Hematopoietic multipotent progenitor cell (in vitro differentiated cells): Measurements from ENCODE around the gene SUN2. TPM values are rescaled to one million over a fixed set of nuclear protein-coding genes. Genes with fewer than 3 reads are reported as not detected.
A peak's percentile ranks its signal among the peaks of the same experiment; 100 is the strongest.

Experiments used
- DNase-seq, 3 donors: peaks; one replicate each; pipeline ENCODE4 v3.0.0-alpha.2; 2011 to 2015; ENCODE audit warnings: low read depth in 2 of 3, low spot score in 2 of 3
- small RNA-seq: library from RNA; depleted of rRNA; stranded (forward); fragments of <200 nt; gene quantifications from one replicate; pipeline ENCODE3, GENCODE V24; 2012
- total RNA-seq: library from RNA; depleted of rRNA; stranded (reverse); fragments of >200 nt; gene quantifications from one replicate; pipeline ENCODE4 v1.2.3, GENCODE V29; 2012

Gene SUN2
- total RNA-seq, 1 donor: 256 TPM

DNA sequence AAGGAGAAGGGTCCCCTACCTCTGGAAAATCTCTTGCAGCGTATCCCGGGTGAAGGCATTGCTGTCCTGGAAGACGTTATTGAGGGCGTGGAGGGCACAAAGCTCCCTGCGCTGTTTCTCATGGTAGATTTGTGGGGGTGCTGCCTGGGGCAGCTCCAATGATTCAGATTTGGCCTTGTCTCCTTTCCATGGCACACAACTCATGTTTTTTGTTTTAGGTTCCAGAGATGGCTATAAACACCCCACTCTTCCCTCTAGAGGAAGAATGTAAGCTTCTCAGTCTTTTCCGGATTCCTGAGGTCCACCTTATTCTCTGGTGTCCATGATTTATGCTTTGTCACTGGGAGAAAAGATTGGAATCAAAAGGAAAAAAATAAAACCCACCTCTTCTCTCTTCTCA lies 56.0 kb downstream of the SUN2 start:
- peak in 1 of 3 donors; percentile 10 for DNase-seq

DNA sequence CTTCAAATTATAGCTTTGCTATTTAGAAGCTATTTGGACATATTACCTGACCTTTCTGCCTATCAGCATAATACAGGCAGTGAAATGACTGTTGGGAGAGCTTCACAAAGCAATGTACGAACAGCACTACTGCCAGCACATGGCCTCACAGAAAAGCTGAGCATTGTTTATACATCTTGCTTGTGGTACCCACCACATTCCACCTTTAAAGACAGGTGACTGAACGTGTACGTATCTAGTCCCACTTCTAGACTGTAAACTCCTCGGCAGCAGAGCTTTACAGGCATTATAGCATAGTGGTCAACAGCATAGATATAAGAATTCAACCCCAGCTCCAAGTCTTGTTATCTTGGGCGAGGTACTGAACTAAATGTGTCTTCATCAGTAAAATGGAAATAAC lies 56.7 kb downstream of the SUN2 start:
- no peak for DNase-seq

DNA sequence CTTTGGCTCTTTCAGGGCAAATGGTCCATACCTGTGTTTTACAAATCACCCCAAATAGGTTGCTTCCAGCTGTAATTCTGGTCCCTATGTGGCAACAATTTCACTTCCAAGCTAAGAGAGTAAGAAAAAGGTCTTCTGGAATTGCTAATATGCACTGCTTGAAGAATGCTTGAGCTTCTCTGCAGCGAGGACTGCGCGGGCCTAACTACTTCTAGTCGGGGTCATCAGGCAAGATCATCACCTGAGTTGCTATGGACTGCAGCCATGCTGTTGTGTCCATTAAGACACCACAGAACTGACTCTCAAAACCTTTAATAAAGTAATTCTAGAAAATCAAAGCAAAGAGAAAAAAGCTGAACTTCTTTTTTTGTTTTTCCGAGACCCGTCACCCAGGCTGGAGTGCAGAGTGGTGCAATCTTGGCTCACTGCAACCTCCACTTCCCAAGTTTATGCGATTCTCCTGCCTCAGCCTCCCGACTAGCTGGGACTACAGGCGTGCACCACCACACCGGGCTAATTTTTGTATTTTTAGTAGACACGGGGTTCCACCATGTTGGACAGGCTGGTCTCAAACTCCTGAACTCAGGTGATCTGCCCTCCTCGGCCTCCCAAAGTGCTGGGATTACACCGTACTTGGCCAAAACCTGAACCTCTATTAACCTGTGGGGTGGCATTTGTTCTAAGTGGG lies 57.2 kb downstream of the SUN2 start:
- DNase-seq: no peak

DNA sequence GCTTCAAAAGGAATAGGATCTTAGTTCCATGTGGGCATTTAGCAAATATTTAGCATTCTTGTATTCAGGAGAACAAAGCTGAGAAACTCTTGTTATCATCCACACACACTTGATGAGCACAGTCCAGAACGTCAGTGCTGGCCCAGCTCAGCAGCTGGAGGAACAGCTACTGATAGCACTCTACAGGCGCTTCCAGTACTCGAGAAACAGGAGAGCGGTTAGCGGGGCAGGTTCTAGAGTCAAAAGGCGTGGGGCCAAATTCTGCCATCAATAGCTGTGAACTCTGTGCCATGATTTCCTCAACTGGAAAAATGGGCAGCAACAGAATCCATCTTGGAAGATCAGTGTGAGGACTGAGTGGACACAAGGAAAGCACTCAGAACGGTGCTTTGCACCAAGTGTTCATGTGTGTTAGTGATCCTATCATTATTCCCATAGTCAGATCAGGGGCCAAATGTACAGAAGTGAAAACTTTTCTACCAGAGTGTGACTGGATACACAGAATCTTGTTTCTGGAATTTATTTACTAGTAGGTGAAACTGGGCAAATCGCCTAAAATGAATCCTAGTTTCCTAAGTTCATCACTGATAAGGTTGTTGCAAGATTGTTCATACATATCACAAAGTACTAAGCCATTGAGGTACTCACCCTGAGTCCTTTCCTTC lies 58.2 kb downstream of the SUN2 start:
- DNase-seq: peak in 1 of 3 donors; percentile 15

DNA sequence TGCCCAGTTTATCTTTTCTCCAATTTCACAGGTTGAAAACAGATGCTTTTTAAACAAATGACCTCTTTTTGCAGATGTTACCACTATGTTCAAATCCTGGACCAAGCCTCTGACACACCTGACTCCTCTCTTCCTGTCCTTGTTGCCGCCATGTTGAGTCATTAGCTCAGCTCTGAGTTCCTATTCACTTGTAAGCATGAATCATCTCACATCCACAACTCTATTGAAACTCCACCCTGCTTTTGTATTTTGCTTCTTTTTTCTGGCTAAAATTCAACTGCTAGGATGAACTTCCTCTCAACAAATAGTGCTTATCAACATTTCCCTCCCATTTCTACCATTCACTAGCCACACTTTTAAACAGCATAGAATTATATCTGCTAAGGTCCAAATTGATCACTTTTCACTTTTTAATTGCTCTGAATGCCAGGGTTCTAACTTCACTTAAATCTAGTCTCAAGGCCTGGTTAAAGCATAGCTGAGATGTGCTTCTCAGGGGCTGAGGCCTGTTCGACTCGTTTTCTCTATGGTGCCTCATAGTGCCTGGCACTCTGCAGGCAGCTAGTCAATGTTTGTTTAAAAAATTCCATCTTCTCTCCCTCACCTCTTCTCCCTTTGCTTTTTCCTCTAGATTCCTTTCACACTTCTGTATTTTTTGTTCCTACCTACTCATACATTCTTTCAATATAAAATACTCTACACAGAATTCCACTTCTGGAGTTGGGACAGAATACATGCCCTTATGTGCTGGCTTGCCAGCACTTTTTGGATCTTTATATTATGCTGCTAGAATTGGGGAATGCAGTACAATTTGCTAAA lies 59.0 kb downstream of the SUN2 start:
- peak in 2 of 3 donors; percentile 21 to 37 for DNase-seq

DNA sequence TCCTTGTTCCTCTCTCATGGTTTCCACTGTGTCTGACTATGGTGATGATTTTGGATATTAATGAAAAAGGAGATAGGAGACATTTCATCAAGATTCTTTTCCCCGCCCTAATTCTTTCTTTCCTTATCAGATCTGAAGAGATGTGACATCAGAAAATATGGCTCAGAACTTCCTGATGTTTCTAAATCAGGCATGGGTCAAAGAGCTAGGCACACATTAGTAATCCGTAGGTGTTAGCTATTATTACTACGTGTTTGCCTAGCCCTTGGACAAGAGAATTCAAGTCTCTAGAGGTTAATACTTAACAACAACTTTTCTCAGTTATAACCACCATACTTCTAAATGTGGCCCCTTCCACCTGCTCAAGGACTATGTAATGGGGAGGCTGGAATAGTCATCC lies 60.9 kb downstream of the SUN2 start:
- no peak for DNase-seq

DNA sequence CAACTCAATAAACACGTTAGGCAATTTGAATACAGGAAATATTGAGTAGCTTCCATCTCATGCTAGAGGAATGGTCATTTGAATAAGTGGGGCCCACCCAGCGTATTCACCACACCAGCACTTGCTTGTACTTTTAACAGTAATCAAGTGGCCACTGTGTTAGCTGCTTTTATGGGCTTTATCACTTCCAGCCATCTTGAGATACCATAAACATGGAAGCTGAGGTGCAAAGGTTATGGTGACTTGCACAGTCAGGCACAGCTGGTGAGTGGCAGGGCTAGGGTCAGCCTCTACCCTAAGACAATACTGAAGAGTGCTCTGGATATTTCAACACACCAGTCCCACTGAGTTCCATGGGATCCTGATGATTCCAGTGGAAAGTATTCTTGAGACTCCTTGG lies 61.7 kb downstream of the SUN2 start:
- no peak for DNase-seq

DNA sequence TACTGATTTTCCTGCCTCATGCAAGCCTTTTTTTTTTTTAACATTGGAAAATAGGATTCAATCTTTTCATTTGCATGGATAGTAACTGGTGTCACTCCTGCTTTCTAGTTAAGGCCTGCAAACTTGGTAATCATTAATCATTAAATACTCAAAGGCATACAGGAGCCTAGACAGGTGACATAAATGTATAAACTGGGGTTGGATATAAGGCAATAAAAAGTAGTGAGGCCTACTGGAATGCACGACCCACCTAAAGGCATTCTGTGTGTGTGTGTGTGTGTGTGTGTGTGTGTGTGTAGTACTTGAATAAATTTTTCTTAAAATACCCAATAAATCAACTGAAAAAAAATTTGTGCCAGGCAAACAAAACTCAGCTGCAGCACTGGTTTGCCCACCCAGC lies 66.1 kb downstream of the SUN2 start:
- DNase-seq: no peak

DNA sequence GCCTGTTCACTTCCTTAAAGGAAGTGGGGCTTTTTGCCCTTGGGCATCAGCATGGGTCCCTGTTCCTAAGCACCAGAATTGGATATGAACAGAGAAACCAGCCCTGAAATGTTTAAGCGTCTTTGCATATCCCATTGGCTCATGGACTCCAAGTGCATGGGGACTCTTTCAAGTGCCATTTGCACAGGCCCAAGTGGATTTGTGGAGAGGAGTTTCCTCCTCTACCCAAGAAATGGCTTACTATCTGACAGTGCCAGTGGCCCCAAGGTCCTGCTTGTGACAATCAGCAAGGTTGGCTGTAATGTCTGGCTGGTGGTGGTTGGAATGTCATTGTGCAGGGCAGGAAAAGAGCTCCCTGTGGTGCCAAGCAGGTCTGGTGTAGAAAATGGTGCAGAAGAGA lies 70.0 kb downstream of the SUN2 start:
- DNase-seq: no peak

DNA sequence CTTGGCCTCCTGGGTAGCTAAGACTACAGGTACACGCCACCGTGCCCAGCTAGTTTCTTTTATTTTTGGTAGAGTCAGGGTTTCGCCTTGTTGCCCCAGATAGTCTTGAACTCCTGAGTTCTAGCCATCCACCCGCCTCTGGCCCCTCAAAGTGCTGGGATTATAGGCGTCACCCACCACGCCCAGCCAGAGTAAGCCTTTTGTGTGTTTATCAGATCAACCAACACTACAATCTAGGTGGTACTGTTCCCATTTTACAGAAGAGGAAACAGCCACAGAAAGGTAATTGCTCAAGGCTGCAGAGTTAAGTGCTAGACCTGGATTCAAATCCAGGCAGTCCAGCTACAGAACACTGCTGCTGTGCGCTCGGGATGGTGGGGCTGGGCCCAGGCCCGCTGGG lies 70.9 kb downstream of the SUN2 start:
- no peak for DNase-seq

Small RNAs within 50 kb of the gene (small RNA-seq; reads per million reads assigned to genes)
- gene AL021707.8: not detected

Other genes with a start within 250 kb of the SUN2 start
- gene DDX17, start 249.7 kb downstream of the SUN2 start, total RNA-seq: 1,325 TPM
- 2.2 TPM for gene DMC1, start 185.8 kb downstream of the SUN2 start, total RNA-seq
- gene FAM227A, start 99.6 kb downstream of the SUN2 start, total RNA-seq: 1.3 TPM
- 4.6 TPM for gene CBY1, start 99.4 kb downstream of the SUN2 start, total RNA-seq
- 35.0 TPM for gene TOMM22, start 74.0 kb downstream of the SUN2 start, total RNA-seq
- gene JOSD1, start 55.1 kb downstream of the SUN2 start, total RNA-seq: 65.7 TPM
- gene GTPBP1, start 50.1 kb downstream of the SUN2 start, total RNA-seq: 91.8 TPM
- 14.8 TPM for gene DNAL4, start 38.1 kb upstream of the SUN2 start, total RNA-seq
- 0.27 TPM for gene NPTXR, start 88.0 kb upstream of the SUN2 start, total RNA-seq
- gene CBX6, start 116.2 kb upstream of the SUN2 start, total RNA-seq: 15.6 TPM
- gene APOBEC3A, start 201.6 kb upstream of the SUN2 start, total RNA-seq: 1.9 TPM
- 1.6 TPM for gene APOBEC3B, start 226.3 kb upstream of the SUN2 start, total RNA-seq